Neural crest cell (in vitro differentiated cells): ENCODE measurements around the gene CFL1. TPM values are rescaled to one million over a fixed set of nuclear protein-coding genes. Genes with fewer than 3 reads are reported as not detected.
"Not testable (repeated sequence)": the region's sequence is repeated elsewhere in the genome, so short reads cannot be mapped to it uniquely, and the experiment has no call there.

Source experiments
- DNase-seq: peaks from one replicate; pipeline ENCODE4 v3.0.0; 2021; ENCODE audit warnings: low read depth, mixed read lengths, low spot score
- H3K27ac Mint-ChIP-seq: one replicate; pipeline ENCODE4 v1.8.0; 2021; ENCODE audit warnings: mild to moderate bottlenecking, mixed read lengths; ENCODE audit not compliant: unreplicated experiment
- H3K27me3 Mint-ChIP-seq: 2 replicates; pipeline ENCODE4 v1.8.0; 2021; ENCODE audit warnings: low read depth, mild to moderate bottlenecking, mixed read lengths
- H3K36me3 Mint-ChIP-seq: 2 replicates; pipeline ENCODE4 v1.8.0; 2021; ENCODE audit warnings: low read depth, mild to moderate bottlenecking, mixed read lengths
- H3K4me1 Mint-ChIP-seq: 2 replicates; pipeline ENCODE4 v1.8.0; 2021; ENCODE audit warnings: mixed read lengths
- H3K4me3 Mint-ChIP-seq: one replicate; pipeline ENCODE4 v1.8.0; 2021; ENCODE audit warnings: mild to moderate bottlenecking, mixed read lengths
- H3K9me3 Mint-ChIP-seq: 2 replicates; pipeline ENCODE4 v1.8.0; 2021; ENCODE audit warnings: mixed read lengths
- CTCF ChIP-seq: fragments of 200-600 bp; sonication (generic); conservative IDR thresholded peaks from 2 replicates; pipeline ENCODE4 v1.5.0; 2021; ENCODE audit warnings: antibody characterized with exemption, mild to moderate bottlenecking
- total RNA-seq: library from RNA; stranded (reverse); gene quantifications from 2 replicates; pipeline ENCODE4 v1.2.1, GENCODE V29; 2021

Gene CFL1
- total RNA-seq, 1 donor from 2014 or later, result 1,437 TPM

DNA sequence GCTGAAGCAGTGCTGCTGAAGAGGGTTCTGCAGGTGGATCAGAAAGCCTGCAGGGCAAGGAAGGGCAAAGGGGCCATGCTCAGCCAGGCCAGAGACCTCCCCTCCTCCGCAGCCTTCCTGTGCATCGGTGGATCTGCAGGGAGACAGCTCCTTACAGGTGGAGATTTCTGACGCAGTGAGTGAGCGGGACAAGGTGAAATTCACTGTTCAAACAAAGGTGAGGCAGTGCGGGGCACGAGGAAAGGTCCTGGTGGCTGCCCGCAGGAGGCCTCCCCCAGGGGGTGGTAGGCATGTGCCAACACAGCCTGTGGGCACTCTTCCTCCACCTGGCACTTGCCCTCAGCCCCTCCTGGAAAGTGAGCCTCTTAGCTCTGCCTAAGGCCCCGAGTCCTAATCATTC is 8.6 kb downstream of the CFL1 start:
- no peak for TF ChIP-seq CTCF
- peaks cover 11% of the 10 kb centered on the region for H3K4me1 Mint-ChIP-seq
- DNase-seq, result no peak
- peaks cover 22% of the 10 kb centered on the region for H3K36me3 Mint-ChIP-seq
- H3K27ac Mint-ChIP-seq, result no peak overlapping the region
- H3K9me3 Mint-ChIP-seq, result peaks cover 7% of the 10 kb centered on the region
- peaks cover 41% of the 10 kb centered on the region for H3K27me3 Mint-ChIP-seq
- peak overlapping the region; percentile 66 for H3K4me3 Mint-ChIP-seq

- H3K27ac Mint-ChIP-seq, H3K9me3 Mint-ChIP-seq, H3K4me1 Mint-ChIP-seq, DNase-seq: not testable (repeated sequence)
- Mint-ChIP-seq H3K36me3 (peaks cover 15% of the 10 kb centered on the region), H3K27me3 (peaks cover 37% of the 10 kb centered on the region), H3K4me3 (peak overlapping the region; percentile 66)
Measured at GRCh38 chr11:65848693-65849092, 9.3 kb downstream of the CFL1 start.

- peaks cover 30% of the 10 kb centered on the region for H3K27me3 Mint-ChIP-seq
- peaks cover 7% of the 10 kb centered on the region for H3K9me3 Mint-ChIP-seq
- TF ChIP-seq CTCF, result no peak
- DNase-seq, result no peak
- H3K4me1 Mint-ChIP-seq, result peaks cover 5% of the 10 kb centered on the region
- peaks cover 9% of the 10 kb centered on the region for H3K36me3 Mint-ChIP-seq
- peak overlapping the region; percentile 62 for H3K4me3 Mint-ChIP-seq
- no peak overlapping the region for H3K27ac Mint-ChIP-seq
Measured at GRCh38 chr11:65847746-65848145, 10.2 kb downstream of the CFL1 start.

- H3K4me3 Mint-ChIP-seq, result no peak overlapping the region
- H3K27ac Mint-ChIP-seq, result no peak overlapping the region
- no peaks in the 10 kb centered on the region for H3K4me1 Mint-ChIP-seq
- TF ChIP-seq CTCF, result no peak
- H3K36me3 Mint-ChIP-seq, result no peaks in the 10 kb centered on the region
- H3K9me3 Mint-ChIP-seq, result no peaks in the 10 kb centered on the region
- peaks cover 8% of the 10 kb centered on the region for H3K27me3 Mint-ChIP-seq
- no peak for DNase-seq
Measured at GRCh38 chr11:65844231-65844872, 13.6 kb downstream of the CFL1 start.

GRCh38 chr11:65843811-65844210 is 14.2 kb downstream of the CFL1 start:
- H3K4me1 Mint-ChIP-seq, result no peaks in the 10 kb centered on the region
- no peaks in the 10 kb centered on the region for H3K36me3 Mint-ChIP-seq
- no peak for TF ChIP-seq CTCF
- peaks cover 6% of the 10 kb centered on the region for H3K27me3 Mint-ChIP-seq
- H3K4me3 Mint-ChIP-seq, result no peak overlapping the region
- H3K27ac Mint-ChIP-seq, result no peak overlapping the region
- DNase-seq, result no peak
- no peaks in the 10 kb centered on the region for H3K9me3 Mint-ChIP-seq

GRCh38 chr11:65842144-65842543 is 15.8 kb downstream of the CFL1 start:
- no peak for DNase-seq
- Mint-ChIP-seq H3K27ac (no peak overlapping the region), H3K9me3 (no peaks in the 10 kb centered on the region)

More at GRCh38 chr11:65842144-65842543, 15.8 kb downstream of the CFL1 start:
- no peak for TF ChIP-seq CTCF
- Mint-ChIP-seq H3K36me3 (no peaks in the 10 kb centered on the region), H3K27me3 (no peaks in the 10 kb centered on the region), H3K4me1 (no peaks in the 10 kb centered on the region), H3K4me3 (no peak overlapping the region)
